ENCODE results near the gene NIPAL3.

- TF ChIP-seq, protein P1, sequence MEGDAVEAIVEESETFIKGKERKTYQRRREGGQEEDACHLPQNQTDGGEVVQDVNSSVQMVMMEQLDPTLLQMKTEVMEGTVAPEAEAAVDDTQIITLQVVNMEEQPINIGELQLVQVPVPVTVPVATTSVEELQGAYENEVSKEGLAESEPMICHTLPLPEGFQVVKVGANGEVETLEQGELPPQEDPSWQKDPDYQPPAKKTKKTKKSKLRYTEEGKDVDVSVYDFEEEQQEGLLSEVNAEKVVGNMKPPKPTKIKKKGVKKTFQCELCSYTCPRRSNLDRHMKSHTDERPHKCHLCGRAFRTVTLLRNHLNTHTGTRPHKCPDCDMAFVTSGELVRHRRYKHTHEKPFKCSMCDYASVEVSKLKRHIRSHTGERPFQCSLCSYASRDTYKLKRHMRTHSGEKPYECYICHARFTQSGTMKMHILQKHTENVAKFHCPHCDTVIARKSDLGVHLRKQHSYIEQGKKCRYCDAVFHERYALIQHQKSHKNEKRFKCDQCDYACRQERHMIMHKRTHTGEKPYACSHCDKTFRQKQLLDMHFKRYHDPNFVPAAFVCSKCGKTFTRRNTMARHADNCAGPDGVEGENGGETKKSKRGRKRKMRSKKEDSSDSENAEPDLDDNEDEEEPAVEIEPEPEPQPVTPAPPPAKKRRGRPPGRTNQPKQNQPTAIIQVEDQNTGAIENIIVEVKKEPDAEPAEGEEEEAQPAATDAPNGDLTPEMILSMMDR (IDR thresholded peaks at IDR 0.05 in 2 of 3, conservative IDR thresholded peaks at IDR 0.05 in 1 of 3; ENCODE audit: borderline replicate concordance in 1 of 3, insufficient read depth in 1 of 3, low read depth in 2 of 3, low read length in 2 of 3) = no peak
- no peak for TF ChIP-seq EZH2 (IDR thresholded peaks at IDR 0.05)
- no peak for TF ChIP-seq ELF1 (IDR thresholded peaks at IDR 0.05; ENCODE audit: borderline replicate concordance, low read depth)
Measured at GRCh38 chr1:24481101-24481500, 65.5 kb downstream of the NIPAL3 start.

All from HCT116 (cell line).